Epithelial cell of esophagus (primary cell): ENCODE measurements around the gene PARM1.

ENCODE experiments used
- DNase-seq: peaks from one replicate; pipeline ENCODE4 v3.0.0; 2010; ENCODE audit warnings: low read depth
- H3K4me3 ChIP-seq: 2 replicates; pipeline ENCODE4 v1.5.1; 2011; ENCODE audit warnings: mild to moderate bottlenecking, low read length, control low read depth
- CTCF ChIP-seq: IDR thresholded peaks from 2 replicates; pipeline ENCODE4 v1.5.1; 2011; ENCODE audit warnings: low read depth, mild to moderate bottlenecking, low read length, control low read depth, inconsistent platforms; ENCODE audit not compliant: insufficient read depth; ENCODE audit errors: missing control alignments

The PARM1 gene

GRCh38 chr4:75080888-75081287, 148.0 kb downstream of the PARM1 start:
- no peak for DNase-seq
- no peak overlapping the region for H3K4me3 ChIP-seq
- TF ChIP-seq CTCF = no peak

- H3K4me3 ChIP-seq = no peak overlapping the region
Observed at GRCh38 chr4:75081561-75081960, 148.6 kb downstream of the PARM1 start.

GRCh38 chr4:75087416-75087815, 154.5 kb downstream of the PARM1 start:
- no peak for TF ChIP-seq CTCF
- DNase-seq = no peak
- H3K4me3 ChIP-seq = no peak overlapping the region

More at GRCh38 chr4:75081561-75081960, 148.6 kb downstream of the PARM1 start:
- DNase-seq = peak; percentile 31
- no peak for TF ChIP-seq CTCF

DNA sequence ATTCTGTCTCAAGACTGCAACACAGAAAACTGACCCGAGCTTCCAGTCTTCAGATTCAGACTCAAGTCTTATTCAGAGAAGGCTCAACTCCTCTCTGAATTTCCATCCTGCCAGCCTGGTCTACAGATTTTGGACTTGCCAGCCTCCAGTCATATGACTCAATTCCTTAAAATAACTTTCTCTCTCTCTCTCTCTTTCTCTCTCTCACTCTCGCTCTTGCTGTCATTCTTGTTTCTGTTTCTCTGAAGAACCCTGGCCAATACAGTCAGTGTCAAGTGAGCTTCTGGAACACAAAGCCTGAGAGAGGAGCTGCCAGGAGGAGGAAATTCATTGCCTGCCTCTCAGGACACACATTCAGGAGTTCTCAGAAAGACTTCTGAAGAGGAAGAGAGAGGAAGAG, 154.9 kb downstream of the PARM1 start:
- TF ChIP-seq CTCF = no peak
- no peak for DNase-seq
- H3K4me3 ChIP-seq = no peak overlapping the region

DNA sequence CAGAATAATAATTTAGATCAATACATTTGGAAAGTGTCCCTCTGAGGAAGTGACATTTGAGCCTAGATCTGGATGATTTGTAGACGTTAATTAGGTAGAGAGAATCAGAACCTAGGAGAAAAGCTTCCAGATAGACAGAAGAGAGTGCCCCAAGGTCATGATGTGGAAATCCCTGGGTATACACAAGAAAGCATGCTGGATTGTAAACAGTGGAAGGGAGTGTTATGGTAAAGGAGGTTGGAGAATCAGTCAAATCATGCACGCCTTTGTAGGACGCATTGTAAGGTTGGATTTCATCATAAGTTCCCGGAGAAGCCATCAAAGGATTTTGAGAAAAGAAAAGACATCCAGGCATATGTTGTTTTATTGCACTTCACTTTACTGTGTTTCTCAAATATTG, 156.3 kb downstream of the PARM1 start:
- no peak for TF ChIP-seq CTCF
- no peak overlapping the region for H3K4me3 ChIP-seq
- no peak for DNase-seq

- peak; percentile 5 for DNase-seq
- no peak for TF ChIP-seq CTCF
- no peak overlapping the region for H3K4me3 ChIP-seq
Observed at GRCh38 chr4:75099321-75099720, 166.4 kb downstream of the PARM1 start.
